NOMO-1 (cell line): ENCODE results near the gene TP53I3.
"Not testable (repeated sequence)": the region's sequence is repeated elsewhere in the genome, so short reads cannot be mapped to it uniquely, and the experiment has no call there.

Experiments used
- DNase-seq, 2 experiments: peaks; one replicate each; lab custom pipeline; 2025; ENCODE audit not compliant: unreplicated experiment in 2 of 2; lab: John Stamatoyannopoulos, UW

Gene TP53I3

DNA sequence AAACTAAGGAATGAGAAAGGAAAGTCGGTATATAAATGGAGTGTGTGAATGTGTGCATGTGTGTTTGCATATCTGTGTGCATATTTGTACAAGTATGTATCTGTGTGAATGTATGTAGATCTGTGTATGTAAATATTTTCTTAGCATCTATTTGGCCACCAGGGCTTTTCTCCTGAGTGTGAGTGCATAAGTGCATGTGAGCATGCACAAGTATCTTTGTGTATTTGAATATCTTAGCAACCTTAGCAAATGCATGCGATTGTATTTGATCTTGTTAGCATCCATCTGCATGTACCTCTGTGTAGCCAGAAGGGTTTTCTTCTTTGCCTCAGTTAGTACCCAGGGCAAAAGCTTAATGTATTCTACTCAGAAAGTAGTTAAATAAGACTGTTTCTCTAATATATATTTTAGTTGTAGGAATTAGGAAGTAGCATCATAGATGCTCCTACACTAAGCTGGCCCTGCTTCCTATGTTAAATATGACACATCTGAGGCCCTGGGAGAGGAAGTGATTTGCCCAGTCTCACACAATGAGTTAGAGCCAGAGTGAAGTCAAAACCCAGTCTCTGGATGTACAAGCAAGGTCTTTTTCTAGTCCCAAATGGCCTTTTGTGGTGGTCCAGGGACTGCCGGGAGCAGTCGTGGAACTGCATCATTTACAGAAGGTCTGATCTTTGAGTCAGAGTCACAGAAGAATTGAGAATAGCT lies 25.9 kb downstream of the TP53I3 start:
- DNase-seq, result no peak

GRCh38 chr2:24055750-24056149 lies 28.9 kb downstream of the TP53I3 start:
- no peak for DNase-seq

GRCh38 chr2:24054366-24055010 lies 30.1 kb downstream of the TP53I3 start:
- DNase-seq, result no peak

DNA sequence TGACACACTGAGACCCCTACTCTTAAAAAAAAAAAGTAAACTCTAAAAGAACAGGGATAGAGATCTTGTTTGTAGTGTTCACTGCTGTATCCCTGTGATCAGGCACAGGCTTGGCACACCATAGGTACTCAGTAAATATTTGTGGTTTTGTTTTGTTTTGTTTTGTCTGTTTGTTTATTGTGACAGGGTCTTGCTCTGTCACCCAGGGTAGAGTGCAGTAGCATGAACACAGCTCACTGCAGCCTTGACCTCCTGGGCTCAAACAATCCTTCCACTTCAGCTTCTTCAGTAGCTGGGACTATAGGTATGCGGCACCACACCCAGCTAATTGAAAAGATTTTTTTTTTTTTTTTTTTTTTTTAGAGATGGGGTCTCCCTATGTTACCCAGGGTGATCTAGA lies 31.7 kb downstream of the TP53I3 start:
- DNase-seq, result no peak

DNA sequence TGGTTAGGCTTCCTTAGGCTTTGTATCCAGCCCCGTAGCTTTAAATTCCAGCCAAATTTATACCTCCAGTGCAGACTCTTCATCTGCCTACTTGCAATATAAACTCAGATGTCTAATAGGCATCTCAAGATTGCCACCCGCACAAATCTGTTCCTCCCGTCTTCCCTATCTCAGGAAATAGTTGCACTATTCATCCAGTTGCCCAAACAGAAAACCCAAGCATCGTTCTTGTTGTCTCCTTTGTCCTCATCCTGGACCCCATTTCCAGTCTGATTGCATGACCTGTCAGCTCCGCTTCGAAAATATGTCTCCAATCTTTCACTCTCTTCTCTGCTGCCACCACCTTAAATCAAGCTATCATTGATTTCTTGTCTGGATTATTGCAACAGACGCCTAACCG lies 32.8 kb downstream of the TP53I3 start:
- DNase-seq, result no peak

- no peak for DNase-seq
Measured at GRCh38 chr2:24050041-24050979, 34.3 kb downstream of the TP53I3 start.

DNA sequence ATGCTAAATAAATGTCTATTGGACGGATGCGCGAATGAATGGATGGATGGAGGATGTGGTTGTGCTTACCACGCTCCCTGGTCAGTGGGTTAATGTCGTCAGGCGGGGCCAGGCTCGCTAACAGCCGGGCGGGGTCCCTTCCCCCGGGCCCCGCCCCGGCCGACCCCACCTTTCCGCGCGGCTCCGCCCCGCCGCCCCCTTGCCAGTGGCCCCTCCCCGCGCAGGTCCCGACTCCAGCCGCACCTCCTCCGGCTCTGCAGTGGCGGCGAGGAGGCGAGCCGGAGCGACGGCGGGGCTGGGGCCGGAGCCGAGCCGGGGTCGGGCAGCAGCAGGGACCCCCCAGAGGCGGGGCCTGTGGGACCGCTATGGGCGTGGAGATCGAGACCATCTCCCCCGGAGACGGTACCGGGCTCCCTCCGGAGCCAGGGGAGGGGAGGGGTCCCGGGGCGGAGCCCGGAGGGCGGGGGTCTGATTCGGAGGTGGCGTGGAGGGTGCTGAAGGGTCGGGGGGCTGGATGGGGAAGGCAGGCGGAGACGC lies 35.1 kb downstream of the TP53I3 start, which contains the start of gene FKBP1B:
Gene FKBP1B (plus strand): TSS at position 257 of the 537 bp plus-strand sequence. CDS start 109 bp downstream, at position 366.
- no peak for DNase-seq

DNA sequence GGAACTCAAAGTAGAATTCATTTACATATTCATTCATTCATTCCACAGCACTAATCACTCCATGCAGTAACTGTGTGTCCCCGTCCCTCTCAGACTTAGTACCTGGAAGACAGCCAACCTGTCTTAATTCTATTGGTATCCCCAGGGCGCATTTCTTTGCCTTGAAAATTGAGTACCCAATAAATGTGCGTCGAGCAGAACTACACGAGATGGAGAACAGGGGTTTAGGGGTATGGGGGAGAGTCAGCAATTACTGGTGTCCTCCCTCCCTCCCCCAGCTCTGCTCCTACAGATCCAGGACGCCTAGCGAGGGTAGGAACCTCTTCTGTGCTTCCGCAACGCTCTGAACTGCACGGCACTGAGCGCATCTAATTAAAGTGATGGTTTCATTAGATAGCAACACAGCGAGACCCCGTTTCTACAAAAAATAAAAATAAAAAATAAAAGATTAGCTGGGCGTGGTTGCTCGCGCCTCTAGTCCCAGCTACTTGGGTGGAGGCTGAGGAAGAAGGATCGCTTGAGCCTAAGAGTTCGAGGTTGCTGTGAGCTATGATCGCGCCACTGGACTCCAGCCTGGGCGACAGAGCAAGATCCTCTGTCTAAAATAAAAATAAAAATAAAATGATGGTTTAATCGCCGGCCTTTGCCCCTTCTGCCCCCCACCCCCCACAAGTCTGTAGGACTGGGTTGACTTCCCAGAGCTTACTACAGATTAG lies 35.7 kb downstream of the TP53I3 start:
- DNase-seq, result no peak

DNA sequence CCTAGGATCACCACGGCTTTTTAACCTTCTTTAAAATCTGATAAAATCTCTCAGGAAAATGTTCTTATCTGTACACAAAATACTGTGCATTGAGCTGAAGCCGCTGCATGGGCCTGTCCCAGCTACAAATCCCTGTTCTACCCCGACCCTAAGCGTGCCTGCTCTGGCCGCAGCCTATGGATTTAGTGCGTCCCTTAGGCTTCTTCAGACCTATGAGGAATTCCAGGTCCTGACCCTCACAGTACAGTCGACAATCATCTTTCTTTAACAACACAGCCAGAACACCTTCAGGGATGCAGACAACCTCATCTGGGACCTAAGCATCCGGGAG lies 37.0 kb downstream of the TP53I3 start:
- no peak for DNase-seq

DNA sequence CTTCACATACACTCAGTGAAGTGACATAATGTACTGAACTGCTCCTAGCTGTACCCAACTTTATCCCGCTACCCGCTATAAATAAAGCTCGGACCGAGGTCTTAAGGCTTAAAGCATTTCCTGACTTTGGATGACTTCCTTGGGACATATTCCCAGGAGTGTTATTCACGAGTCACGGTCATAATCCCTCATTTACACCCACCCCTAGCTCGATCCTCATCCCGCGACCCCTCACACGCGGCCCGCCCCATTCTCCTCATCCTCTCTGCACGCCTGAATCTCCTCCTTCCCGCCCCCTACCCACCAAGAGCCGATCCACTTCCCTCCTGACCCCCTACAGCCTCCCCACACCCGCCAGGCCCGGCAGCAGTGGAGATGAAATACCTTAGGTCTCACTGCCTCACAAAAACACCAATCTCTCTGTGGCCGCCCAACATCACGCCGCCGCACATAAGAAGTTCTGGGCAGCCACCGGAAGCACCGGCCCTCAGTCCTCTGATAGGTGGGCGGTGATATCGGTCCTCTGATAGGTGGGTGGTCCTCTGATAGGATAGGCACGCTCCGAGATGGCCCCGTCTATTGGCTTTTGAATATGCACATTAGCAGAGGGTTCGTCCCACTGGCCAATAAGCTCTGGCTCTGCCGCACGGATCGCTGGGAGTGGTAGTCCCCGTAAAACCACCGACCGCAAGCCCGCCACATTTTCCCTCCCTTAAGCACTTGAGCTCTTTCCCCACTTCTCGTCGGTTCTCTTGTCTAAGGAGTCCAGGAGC lies 37.5 kb downstream of the TP53I3 start, which contains the start of gene WDCP:
Gene WDCP (minus strand): TSS at position 462 of the 773 bp plus-strand sequence. CDS start 7,897 bp downstream, outside the sequence.
- DNase-seq, result peak; percentile 97 to 99

GRCh38 chr2:24046599-24046929 lies 38.1 kb downstream of the TP53I3 start:
- no peak for DNase-seq

DNA sequence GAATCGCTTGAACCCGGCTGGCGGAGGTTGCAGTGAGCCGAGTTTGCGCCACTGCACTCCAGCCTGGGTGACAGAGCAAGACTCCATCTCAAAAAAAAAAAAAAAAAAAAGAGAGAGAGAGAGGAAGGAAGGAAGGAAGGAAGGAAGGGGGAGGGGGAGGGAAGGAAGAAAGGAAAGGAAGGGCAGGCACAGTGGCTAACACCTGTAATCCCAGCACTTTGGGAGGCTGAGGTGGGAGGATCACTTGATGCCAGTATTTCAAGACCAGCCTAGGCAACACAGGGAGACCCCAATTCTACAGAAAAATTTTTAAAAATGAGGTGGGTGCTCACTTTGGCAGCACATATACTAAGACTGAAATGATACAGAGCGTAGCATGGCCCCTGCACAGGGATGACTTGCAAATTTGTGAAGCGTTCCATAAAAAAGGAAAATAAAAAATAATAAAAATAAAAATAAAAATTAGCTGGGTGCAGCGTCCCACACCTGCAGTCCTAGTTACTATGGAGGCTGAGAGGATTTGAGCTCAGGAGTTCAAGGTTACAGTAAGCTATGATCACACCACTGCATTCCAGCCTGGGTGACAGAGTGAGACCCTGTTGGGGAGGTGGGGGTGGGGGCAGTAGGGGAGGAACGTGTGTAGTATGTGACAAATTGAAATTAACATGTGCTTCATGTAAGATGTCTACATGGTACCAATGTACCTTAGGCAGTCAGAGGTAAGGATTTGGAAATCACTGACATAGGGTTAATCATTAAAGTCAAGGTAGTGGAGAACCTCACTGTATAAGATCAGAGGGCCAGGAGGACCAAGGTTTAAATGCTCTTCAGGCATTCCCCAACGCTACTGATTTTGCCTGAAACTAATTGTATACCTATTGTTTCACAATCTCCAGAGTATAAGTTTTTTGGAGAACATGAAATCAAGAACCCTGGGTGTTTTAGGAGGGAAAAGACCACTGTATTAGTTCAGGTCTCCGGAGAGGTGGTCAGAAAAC lies 38.8 kb downstream of the TP53I3 start:
- no peak for DNase-seq

GRCh38 chr2:24043133-24043532 lies 41.5 kb downstream of the TP53I3 start:
- not testable (repeated sequence) for DNase-seq

GRCh38 chr2:24040511-24040910 lies 44.1 kb downstream of the TP53I3 start:
- DNase-seq, result no peak

DNA sequence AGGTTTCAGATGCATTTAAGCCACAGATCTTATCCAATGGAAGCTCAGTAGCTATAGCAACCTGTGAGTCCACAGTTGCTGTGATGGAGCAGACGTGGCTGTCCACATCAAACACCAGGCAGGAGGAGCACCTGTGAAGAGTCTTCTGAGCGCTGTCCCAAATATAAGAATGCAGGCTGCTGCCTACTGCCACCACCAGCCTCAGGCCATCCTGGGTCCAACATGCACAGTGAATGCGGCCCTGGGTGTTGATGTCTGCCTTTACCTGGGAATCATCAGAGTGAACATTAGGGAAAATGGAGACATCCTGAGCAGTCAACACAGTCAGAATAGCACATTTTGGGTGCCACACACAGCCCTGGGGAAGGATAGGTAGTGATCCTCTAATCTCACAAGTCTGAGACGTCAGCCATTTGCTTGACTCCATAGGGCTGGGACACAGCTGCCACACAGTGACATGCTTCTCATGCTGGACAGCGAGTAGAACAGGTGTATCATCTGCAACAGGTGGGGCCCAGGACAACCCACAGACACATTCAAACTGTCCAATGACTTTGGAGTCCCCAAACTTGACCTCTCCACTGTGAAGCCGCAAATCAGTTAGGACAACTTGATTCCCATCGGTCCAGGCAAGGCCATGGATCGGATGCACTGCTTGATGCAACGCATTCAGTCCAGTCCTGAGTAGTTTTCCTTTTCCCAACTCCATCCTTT lies 45.7 kb downstream of the TP53I3 start:
- no peak for DNase-seq
